SK-N-SH (cell line): ENCODE results near the gene DHX36. TPM values are rescaled to one million over a fixed set of nuclear protein-coding genes. Genes with fewer than 3 reads are reported as not detected.

ENCODE experiments used
- CTCF ChIA-PET: fragments of 300-600, 350-600 bp; formaldehyde crosslinking; extraction: SDS; loops from one replicate; lab custom pipeline; 2021; lab: Yijun Ruan, JAX
- POLR2A ChIA-PET: fragments of 350-600 bp; sonication (Branson Sonifier 250); formaldehyde crosslinking; extraction: SDS; loops from one replicate; lab custom pipeline; 2020; ENCODE audit warnings: antibody characterized with exemption, inconsistent platforms; lab: Yijun Ruan, JAX
- DNase-seq: peaks from one replicate; pipeline ENCODE4 v3.0.0; 2012
- H2AFZ ChIP-seq: fragments of 200-600 bp; sonication (generic); 2 replicates; pipeline ENCODE4 v1.8.1; 2016; ENCODE audit warnings: antibody characterized with exemption, mild to moderate bottlenecking, low read depth
- H3F3A ChIP-seq: fragments of 200-600 bp; sonication (generic); replicated peaks from 2 replicates; pipeline ENCODE3; 2016; ENCODE audit warnings: antibody characterized with exemption, mild to moderate bottlenecking; ENCODE audit not compliant: insufficient read depth
- H3K27ac ChIP-seq, 2 experiments: fragments of 200-500 bp in 1 of 2; fragments of 200-600 bp in 1 of 2; sonication (Bioruptor generic) in 1 of 2; sonication (generic), shearing (Covaris generic) in 1 of 2; 2 replicates each; pipeline versions ENCODE4 v1.5.1 to v1.6.1; 2014 to 2016; ENCODE audit warnings: low read depth in 2 of 2, inconsistent platforms in 1 of 2, low read length in 1 of 2, mild to moderate bottlenecking in 1 of 2, mixed read lengths in 1 of 2
- H3K27me3 ChIP-seq: fragments of 200-600 bp; sonication (generic), shearing (Covaris generic); 2 replicates; pipeline ENCODE4 v1.6.1; 2016; ENCODE audit warnings: mixed run types; ENCODE audit not compliant: insufficient read depth
- H3K36me3 ChIP-seq, 2 experiments: fragments of 200-500 bp in 1 of 2; fragments of 200-600 bp in 1 of 2; sonication (Bioruptor generic) in 1 of 2; sonication (generic) in 1 of 2; replicated peaks in 1 of 2; 2 replicates each; pipeline versions ENCODE3 to v1.5.1; 2014 to 2016; ENCODE audit warnings: low read length in 1 of 2, mild to moderate bottlenecking in 1 of 2; ENCODE audit not compliant: insufficient read depth in 2 of 2, control insufficient read depth in 1 of 2
- H3K4me1 ChIP-seq, 2 experiments: fragments of 200-500 bp in 1 of 2; fragments of 200-600 bp in 1 of 2; sonication (Bioruptor generic) in 1 of 2; sonication (generic), shearing (Covaris generic) in 1 of 2; 2 replicates each; pipeline versions ENCODE4 v1.5.1 to v1.6.1; 2014 to 2016; ENCODE audit warnings: low read depth in 1 of 2, low read length in 1 of 2, mixed run types in 1 of 2; ENCODE audit not compliant: insufficient read depth in 2 of 2, control insufficient read depth in 1 of 2
- H3K4me2 ChIP-seq: fragments of 200-600 bp; sonication (generic), shearing (Covaris generic); 2 replicates; pipeline ENCODE4 v1.6.1; 2017; ENCODE audit warnings: mixed run types
- H3K4me3 ChIP-seq, 2 experiments: fragments of 200-500 bp in 1 of 2; fragments of 200-600 bp in 1 of 2; sonication (Bioruptor generic) in 1 of 2; sonication (generic), shearing (Covaris generic) in 1 of 2; 2 replicates each; pipeline versions ENCODE4 v1.5.1 to v1.8.1; 2014 to 2016; ENCODE audit warnings: low read depth in 2 of 2, inconsistent platforms in 1 of 2, low read length in 1 of 2, mild to moderate bottlenecking in 1 of 2, mixed read lengths in 1 of 2, moderate library complexity in 1 of 2
- H3K79me2 ChIP-seq: fragments of 200-600 bp; sonication (generic); 2 replicates; pipeline ENCODE4 v1.8.1; 2017; ENCODE audit warnings: mild to moderate bottlenecking; ENCODE audit not compliant: insufficient read depth
- H3K9ac ChIP-seq: fragments of 200-600 bp; sonication (generic); 2 replicates; pipeline ENCODE4 v1.6.1; 2017; ENCODE audit warnings: mixed run types
- H3K9me2 ChIP-seq: fragments of 200-600 bp; sonication (generic); 2 replicates; pipeline ENCODE4 v1.6.1; 2017; ENCODE audit warnings: mixed run types
- H3K9me3 ChIP-seq: fragments of 200-600 bp; sonication (generic); 2 replicates; pipeline ENCODE4 v1.6.1; 2017; ENCODE audit warnings: mixed run types, mild to moderate bottlenecking, moderate library complexity
- H4K20me1 ChIP-seq: fragments of 200-600 bp; sonication (generic); 2 replicates; pipeline ENCODE4 v1.6.1; 2017; ENCODE audit warnings: mild to moderate bottlenecking, mixed run types; ENCODE audit not compliant: insufficient read depth
- ELF1 ChIP-seq: IDR thresholded peaks from 2 replicates; pipeline ENCODE4 v1.4.0; 2012
- EP300 ChIP-seq, 2 experiments: IDR thresholded peaks; 2 replicates each; pipeline versions ENCODE4 v1.4.0 to v1.6.1; 2012; ENCODE audit warnings: borderline replicate concordance in 1 of 2, low read depth in 1 of 2, low read length in 1 of 2
- EZH2phosphoT487 ChIP-seq: fragments of 200-600 bp; sonication (generic); IDR thresholded peaks from 2 replicates; pipeline ENCODE4 v1.6.1; 2017; ENCODE audit warnings: low read depth, mixed run types, mild to moderate bottlenecking, antibody characterized with exemption, moderate library complexity, borderline replicate concordance
- FOSL2 ChIP-seq: IDR thresholded peaks from 2 replicates; pipeline ENCODE4 v1.4.0; 2012; ENCODE audit warnings: low read depth, mild to moderate bottlenecking, moderate library complexity, borderline replicate concordance
- FOXJ3 ChIP-seq: sonication (generic); formaldehyde crosslinking; IDR thresholded peaks from 2 replicates; pipeline ENCODE4 v1.5.1; 2020; ENCODE audit warnings: mild to moderate bottlenecking, missing genetic modification reagents
- FOXM1 ChIP-seq: IDR thresholded peaks from 2 replicates; pipeline ENCODE4 v1.4.0; 2012; ENCODE audit warnings: low read depth, mild to moderate bottlenecking
- IRF3 ChIP-seq: fragments of 150-350 bp; IDR thresholded peaks from 2 replicates; pipeline ENCODE4 v1.6.1; 2016; ENCODE audit warnings: mild to moderate bottlenecking, low read depth, low read length
- MEF2A ChIP-seq: IDR thresholded peaks from 2 replicates; pipeline ENCODE4 v1.4.0; 2012; ENCODE audit warnings: low read depth, borderline replicate concordance
- NRF1 ChIP-seq: IDR thresholded peaks from 2 replicates; pipeline ENCODE4 v1.6.1; 2012; ENCODE audit warnings: low read depth, mild to moderate bottlenecking, low read length
- RAD21 ChIP-seq: IDR thresholded peaks from 2 replicates; pipeline ENCODE4 v1.6.1; 2012; ENCODE audit warnings: mild to moderate bottlenecking, low read length
- RCOR1 ChIP-seq: fragments of 150-350 bp; IDR thresholded peaks from 2 replicates; pipeline ENCODE4 v1.6.1; 2017; ENCODE audit warnings: antibody characterized with exemption, low read length
- REST ChIP-seq: IDR thresholded peaks from 2 replicates; pipeline ENCODE4 v1.6.1; 2012; ENCODE audit warnings: mild to moderate bottlenecking, low read depth, low read length, moderate library complexity
- RFX5 ChIP-seq: IDR thresholded peaks from 2 replicates; pipeline ENCODE4 v1.6.1; 2012; ENCODE audit warnings: mild to moderate bottlenecking, improper control_type of control experiment, low read length
- RXRA ChIP-seq: IDR thresholded peaks from 2 replicates; pipeline ENCODE4 v1.4.0; 2012; ENCODE audit warnings: low read depth, mild to moderate bottlenecking, borderline replicate concordance
- TAF1 ChIP-seq: IDR thresholded peaks from 2 replicates; pipeline ENCODE4 v1.6.1; 2012; ENCODE audit warnings: low read depth, mild to moderate bottlenecking, low read length, moderate library complexity, borderline replicate concordance
- TCF12 ChIP-seq: IDR thresholded peaks from 2 replicates; pipeline ENCODE4 v1.4.0; 2012
- TEAD4 ChIP-seq: IDR thresholded peaks from 2 replicates; pipeline ENCODE4 v1.4.0; 2012; ENCODE audit warnings: mild to moderate bottlenecking, borderline replicate concordance; ENCODE audit not compliant: insufficient read depth
- YY1 ChIP-seq: IDR thresholded peaks from 2 replicates; pipeline ENCODE4 v1.4.0; 2012; ENCODE audit warnings: low read depth, mild to moderate bottlenecking
- WGBS: methylation state at CpG from one replicate; pipeline ENCODE4 v1.1.6; 2017; ENCODE audit warnings: low lambda C conversion rate; 5-methylcytosine and 5-hydroxymethylcytosine counted together
- polyA plus RNA-seq, 3 experiments: library from polyadenylated mRNA; depleted of rRNA; stranded (reverse); fragments of >200 nt; gene quantifications; 2 replicates each; pipeline ENCODE4 v1.2.3, GENCODE V29; 2012

The DHX36 gene
- polyA plus RNA-seq, 1 of the 3 experiments (the other 2 are of a cell fraction), result 22.8 TPM

GRCh38 chr3:154324919-154325318 is 632 bp upstream of the DHX36 start:
- peak overlapping the region; percentile 93 for H2AFZ ChIP-seq
- peaks cover 4% of the 10 kb centered on the region for H3F3A ChIP-seq
- peaks cover 6 to 11% of the 10 kb centered on the region in 2 experiments for H3K36me3 ChIP-seq
- 81% methylated on average over 3 of the region's 3 CpGs for WGBS
- H3K27ac ChIP-seq, result peak overlapping the region; percentile 68 to 80; a peak in 2 of 4 replicates
- ChIA-PET POLR2A (no interaction called here), CTCF (interaction anchor here (0.7 to 2.4 kb wide), 3 partner anchors 10 to 998 kb away, joined by 3 to 7 read pairs (median 5); no protein-coding TSS in a partner anchor)
- H3K9me3 ChIP-seq, result no peaks in the 10 kb centered on the region
- H3K9ac ChIP-seq, result peak overlapping the region; percentile 90; the same call in 1 of the 2 replicates
- peak overlapping the region; percentile 71 to 87 for H3K4me3 ChIP-seq
- no peaks in the 10 kb centered on the region for H3K9me2 ChIP-seq
- H4K20me1 ChIP-seq, result peaks cover 29% of the 10 kb centered on the region
- H3K4me2 ChIP-seq, result peak overlapping the region; percentile 80
- no peak for DNase-seq
- peaks cover 0 to 2% of the 10 kb centered on the region in 2 experiments; a peak in 3 of 4 replicates for H3K4me1 ChIP-seq
- TF ChIP-seq FOXM1 (no peak), REST (no peak), RAD21 (no peak), EZH2phosphoT487 (no peak), NRF1 (no peak), TCF12 (no peak), IRF3 (no peak), YY1 (no peak), FOXJ3 (no peak), RFX5 (no peak), RCOR1 (no peak)
- no peaks in the 10 kb centered on the region for H3K27me3 ChIP-seq
- H3K79me2 ChIP-seq, result peaks cover 44% of the 10 kb centered on the region

GRCh38 chr3:154316974-154317767 is 7.1 kb downstream of the DHX36 start:
- Histone ChIP-seq H3K9me2 (no peaks in the 10 kb centered on the region), H3K4me1 (peaks cover 0 to 9% of the 10 kb centered on the region in 2 experiments; a peak in 3 of 4 replicates), H3K79me2 (peaks cover 89% of the 10 kb centered on the region), H3K27ac (no peak overlapping the region; a peak in 1 of 4 replicates), H3F3A (peaks cover 4% of the 10 kb centered on the region), H3K4me3 (no peak overlapping the region), H3K4me2 (no peak overlapping the region), H3K9ac (no peak overlapping the region), H3K9me3 (no peaks in the 10 kb centered on the region), H3K36me3 (peaks cover 42 to 44% of the 10 kb centered on the region in 2 experiments), H4K20me1 (peaks cover 59% of the 10 kb centered on the region), H3K27me3 (no peaks in the 10 kb centered on the region), H2AFZ (no peak overlapping the region)
- POLR2A ChIA-PET, result interaction anchor here (0.6 kb wide), 1 partner anchor 61 kb away, joined by 3 read pairs; no protein-coding TSS in a partner anchor
- CTCF ChIA-PET, result no interaction called here
- no peak for DNase-seq
- TF ChIP-seq RAD21 (no peak), TEAD4 (no peak), FOXM1 (no peak), EP300 (IDR thresholded peaks at IDR 0.05; ENCODE audit: borderline replicate concordance in 1 of 2, low read depth in 1 of 2, low read length in 1 of 2) (no peak), ELF1 (no peak), RXRA (no peak), FOSL2 (no peak), MEF2A (no peak), YY1 (no peak), TAF1 (no peak), EZH2phosphoT487 (no peak), RFX5 (no peak), RCOR1 (no peak)
- 91% methylated on average over 5 of the region's 5 CpGs for WGBS
